Skeletal muscle cell (primary cell): ENCODE data around the gene PWWP2B.
A peak's percentile ranks its signal among the peaks of the same experiment; 100 is the strongest.
"Not testable (repeated sequence)": the region's sequence is repeated elsewhere in the genome, so short reads cannot be mapped to it uniquely, and the experiment has no call there.

Experiments
- DNase-seq: peaks from one replicate; pipeline ENCODE4 v3.0.0-alpha.2; 2010; ENCODE audit warnings: low read depth
- H3K4me3 ChIP-seq: 2 replicates; pipeline ENCODE4 v1.5.1; 2011; ENCODE audit warnings: low read depth, mild to moderate bottlenecking, control low read depth, low read length, moderate library complexity

The PWWP2B gene

GRCh38 chr10:132397036-132397541, at the start of gene PWWP2B:
Gene PWWP2B, plus strand, starts transcription at chr10:132397200. Its CDS starts 27 bp downstream, at chr10:132397227.
- no peak for DNase-seq
- H3K4me3 ChIP-seq, result peak within 1 kb of the TSS; percentile 62

DNA sequence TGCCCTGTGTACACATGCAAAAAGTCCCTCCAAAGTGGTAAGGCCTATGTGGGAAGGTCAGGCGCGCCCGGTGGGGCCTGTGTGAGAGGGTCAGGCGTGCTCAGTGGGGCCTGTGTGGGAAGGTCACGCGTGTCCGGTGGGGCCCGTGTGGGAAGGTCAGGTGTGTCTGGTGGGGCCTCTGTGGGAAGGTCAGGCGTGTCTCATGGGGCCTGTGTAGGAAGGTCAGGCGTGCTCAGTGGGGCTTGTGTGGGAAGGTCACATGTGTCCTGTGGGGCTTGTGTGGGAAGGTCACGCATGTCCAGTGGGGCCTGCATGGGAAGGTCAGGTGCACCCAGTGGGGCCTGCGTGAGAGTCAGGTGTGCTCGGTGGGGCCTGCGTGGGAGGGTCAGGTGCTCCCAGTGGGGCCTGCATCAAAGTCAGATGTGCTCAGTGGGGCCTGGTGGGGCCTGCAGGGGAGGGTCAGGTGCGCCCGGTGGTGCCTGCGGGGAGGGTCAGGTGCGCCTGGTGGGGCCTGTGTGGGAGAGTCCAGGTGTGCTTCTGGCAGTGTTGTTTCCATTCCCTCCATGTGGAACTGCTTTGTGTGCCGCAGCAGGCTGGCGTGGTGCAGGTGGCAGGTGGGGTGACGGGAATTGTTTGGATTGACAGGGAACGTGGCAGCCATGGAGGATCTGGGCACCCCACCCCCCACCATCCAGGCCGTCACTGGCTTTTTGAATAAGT, 49.6 kb upstream of the PWWP2B start:
- DNase-seq, result no peak
- H3K4me3 ChIP-seq, result no peak overlapping the region

DNA sequence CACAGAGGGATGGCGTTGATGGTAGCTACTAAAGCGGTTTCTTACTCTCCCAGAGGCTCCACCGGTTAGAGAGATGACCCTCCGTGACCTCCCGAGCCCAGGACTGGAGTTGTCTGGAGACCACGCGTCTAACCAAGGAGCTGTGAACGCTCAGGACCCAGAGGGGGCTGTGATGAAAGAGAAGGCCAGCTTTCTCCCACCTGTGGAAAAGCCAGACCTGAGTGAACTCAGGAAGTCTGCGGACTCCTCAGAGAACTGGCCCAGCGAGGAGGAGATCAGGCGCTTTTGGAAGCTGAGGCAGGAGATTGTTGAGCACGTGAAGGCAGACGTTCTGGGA, 49.1 kb upstream of the PWWP2B start:
- no peak for DNase-seq
- no peak overlapping the region for H3K4me3 ChIP-seq

GRCh38 chr10:132349766-132350165, 47.2 kb upstream of the PWWP2B start:
- H3K4me3 ChIP-seq, result no peak overlapping the region
- DNase-seq, result no peak

DNA sequence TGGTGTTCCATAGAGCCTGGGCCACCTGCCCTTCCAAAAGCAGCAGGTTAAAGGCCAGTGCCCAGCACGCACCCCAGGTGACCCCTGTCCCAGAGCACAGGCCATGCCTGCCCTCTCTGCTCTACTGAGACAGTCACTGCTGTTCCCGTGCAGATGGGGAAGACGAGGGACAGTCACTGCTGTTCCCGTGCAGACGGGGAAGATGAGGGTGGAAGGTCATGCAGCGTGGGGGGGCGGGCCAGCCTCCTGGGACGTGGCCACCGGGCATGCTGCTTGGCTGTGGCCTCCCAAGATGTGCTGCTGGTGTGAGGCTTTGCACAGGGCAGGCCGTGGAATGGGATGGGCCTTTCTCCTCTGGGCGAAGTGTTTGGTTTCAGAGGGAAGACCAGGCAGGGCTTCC, 46.6 kb upstream of the PWWP2B start:
- no peak overlapping the region for H3K4me3 ChIP-seq
- DNase-seq, result no peak

GRCh38 chr10:132350946-132351345, 46.1 kb upstream of the PWWP2B start:
- no peak for DNase-seq
- H3K4me3 ChIP-seq, result no peak overlapping the region

DNA sequence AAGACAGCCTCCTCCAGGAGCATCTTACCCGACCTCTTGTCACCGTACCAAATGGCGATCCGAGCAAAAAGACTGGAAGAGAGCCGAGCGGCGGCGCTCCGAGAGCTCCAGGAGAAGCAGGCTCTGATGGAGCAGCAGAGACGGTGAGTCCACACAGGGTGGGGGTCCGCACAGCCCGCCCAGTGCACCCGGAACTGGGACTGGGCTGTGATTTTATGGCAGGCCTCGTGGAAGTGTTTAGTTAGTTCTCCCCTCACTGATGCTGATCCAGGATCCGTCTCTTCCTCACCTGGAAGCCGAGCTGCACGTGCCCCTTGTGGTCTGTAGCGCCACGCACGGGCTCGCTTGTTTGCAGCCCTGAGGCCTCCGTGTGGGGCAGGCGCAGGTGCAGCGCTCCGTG, 45.4 kb upstream of the PWWP2B start:
- no peak overlapping the region for H3K4me3 ChIP-seq
- DNase-seq, result no peak

DNA sequence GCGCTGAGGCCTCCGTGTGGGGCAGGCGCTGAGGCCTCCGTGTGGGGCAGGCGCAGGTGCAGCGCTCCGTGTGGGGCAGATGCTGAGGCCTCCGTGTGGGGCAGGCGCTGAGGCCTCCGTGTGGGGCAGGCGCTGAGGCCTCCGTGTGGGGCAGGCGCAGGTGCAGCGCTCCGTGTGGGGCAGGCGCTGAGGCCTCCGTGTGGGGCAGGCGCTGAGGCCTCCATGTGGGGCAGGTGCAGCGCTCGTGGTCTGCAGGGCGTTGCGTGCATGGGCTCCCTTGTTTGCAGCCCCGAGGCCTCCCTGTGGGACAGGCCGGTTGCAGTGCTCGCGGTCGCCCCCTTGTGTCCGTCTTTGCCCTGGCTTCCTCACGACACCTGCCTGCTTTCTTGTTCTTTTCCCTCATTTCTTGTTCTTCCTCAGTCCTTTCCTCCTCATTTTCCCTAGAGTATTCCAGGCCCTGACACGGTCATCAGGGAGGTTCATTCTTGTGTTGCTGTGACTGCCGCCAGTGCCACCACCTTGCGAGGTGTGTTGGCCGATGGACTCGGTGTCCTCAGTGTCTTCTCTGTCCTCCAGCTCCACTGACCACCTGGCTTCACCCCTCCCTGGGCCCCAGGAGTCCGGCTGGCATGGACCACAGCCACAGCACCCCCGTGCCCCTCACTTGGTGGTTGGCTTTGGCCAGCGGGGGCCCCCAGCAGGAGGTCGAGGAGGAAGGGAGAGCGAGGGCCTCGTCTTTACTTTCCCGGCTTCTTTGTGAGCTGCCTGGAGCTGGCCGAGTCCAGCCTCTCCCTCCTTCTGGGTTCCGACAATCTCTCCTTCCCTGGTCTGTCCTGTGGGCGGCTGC, 44.3 kb upstream of the PWWP2B start:
- not testable (repeated sequence) for DNase-seq

GRCh38 chr10:132353456-132354355, 43.3 kb upstream of the PWWP2B start:
- DNase-seq, result no peak
- H3K4me3 ChIP-seq, result no peak overlapping the region

More for the DNA sequence above, 44.3 kb upstream of the PWWP2B start:
- H3K4me3 ChIP-seq, result not testable (repeated sequence)

GRCh38 chr10:132354356-132355094, 42.5 kb upstream of the PWWP2B start:
- DNase-seq, result no peak
- H3K4me3 ChIP-seq, result no peak overlapping the region

GRCh38 chr10:132355297-132355696, 41.7 kb upstream of the PWWP2B start:
- H3K4me3 ChIP-seq, result no peak overlapping the region
- DNase-seq, result no peak

DNA sequence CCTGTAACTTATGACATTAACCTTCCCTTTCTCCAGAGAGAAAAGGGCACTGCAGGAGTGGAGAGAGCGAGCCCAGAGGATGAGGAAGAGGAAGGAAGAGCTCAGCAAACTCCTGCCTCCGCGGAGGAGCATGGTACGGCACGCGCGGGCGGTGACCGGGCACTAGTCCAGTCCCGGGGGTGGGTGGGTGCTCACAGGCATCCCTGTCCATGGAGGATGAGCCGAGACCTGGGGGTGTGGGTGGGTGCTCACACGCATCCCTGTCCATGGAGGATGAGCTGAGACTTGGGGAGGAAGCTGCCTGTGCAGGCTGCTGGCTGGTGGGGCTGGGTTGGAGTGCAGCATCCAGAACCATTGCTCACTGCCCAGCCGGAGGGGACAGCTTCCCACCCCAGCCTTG, 41.2 kb upstream of the PWWP2B start:
- no peak for DNase-seq
- H3K4me3 ChIP-seq, result no peak overlapping the region

GRCh38 chr10:132356621-132357195, 40.3 kb upstream of the PWWP2B start:
- DNase-seq, result no peak
- H3K4me3 ChIP-seq, result no peak overlapping the region

- no peak for DNase-seq
- no peak overlapping the region for H3K4me3 ChIP-seq
Measured at GRCh38 chr10:132357286-132358058, 39.5 kb upstream of the PWWP2B start.

DNA sequence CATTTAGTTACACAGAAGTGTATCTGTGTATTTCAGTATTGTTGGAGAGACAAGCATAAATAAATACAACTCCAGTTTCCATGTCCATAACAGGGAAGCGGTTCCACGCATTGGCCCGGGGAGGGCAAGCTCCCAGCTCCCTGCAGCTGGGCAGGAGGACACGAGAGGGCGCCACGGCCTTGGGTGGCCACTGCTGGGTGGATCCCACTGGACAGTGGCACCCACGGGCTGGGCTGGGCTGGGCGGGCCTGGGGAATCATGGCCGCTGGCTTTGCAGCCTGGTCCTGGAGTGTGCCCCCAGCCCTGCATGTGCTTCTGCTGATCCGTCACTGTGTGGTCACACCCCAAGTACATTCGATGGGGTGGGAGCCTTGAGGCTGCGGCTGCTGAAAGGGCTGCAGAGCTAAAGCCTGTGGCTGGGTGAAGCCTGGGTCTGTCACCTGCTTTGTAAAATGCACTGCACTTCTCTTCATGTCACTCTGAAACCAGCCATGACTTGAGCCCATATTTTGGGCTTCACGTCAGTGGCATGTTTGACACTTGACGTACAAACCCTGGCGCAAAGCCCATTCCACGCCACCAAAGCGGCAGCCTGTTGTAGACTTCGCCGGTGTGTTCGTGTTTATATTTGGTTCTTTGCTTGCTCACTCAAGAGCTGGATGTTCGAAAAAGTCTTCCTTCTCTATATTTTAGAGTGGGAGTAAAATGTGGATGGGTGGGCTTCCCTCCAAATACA, 37.5 kb upstream of the PWWP2B start:
- no peak for DNase-seq
- H3K4me3 ChIP-seq, result no peak overlapping the region

DNA sequence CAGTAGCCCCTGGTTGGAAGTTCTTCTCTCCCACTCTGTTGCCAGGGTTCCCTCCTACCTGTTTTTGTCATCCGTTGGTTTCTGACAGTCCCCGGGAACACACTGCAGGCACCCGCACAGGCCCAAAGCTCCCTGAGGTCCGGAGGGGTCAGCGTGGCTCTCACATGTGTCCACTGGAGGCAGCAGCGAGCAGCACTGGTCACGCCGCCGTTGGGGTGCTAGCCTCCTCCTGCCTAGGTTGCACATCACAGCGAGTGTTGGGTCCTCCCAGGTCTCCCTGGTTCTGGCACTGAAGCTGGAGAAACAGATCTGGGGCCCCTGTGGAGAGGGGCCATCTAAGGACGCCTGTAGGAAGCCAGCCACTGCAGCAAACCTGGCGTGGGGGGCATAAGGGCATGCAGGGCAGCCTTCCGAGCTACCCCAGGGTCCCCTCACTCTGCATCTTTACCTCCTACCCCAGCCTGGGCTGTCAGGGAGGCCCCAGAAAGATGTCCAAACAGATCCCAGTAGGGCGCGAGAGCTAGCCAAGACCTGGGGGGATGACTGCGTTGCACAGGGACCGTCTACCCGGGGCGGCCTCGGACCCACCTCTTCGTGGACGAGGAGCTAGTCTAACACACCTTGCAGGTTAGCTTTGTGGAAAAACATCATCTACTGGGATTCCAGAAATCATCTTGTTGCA, 36.1 kb upstream of the PWWP2B start:
- H3K4me3 ChIP-seq, result no peak overlapping the region
- no peak for DNase-seq

- H3K4me3 ChIP-seq, result no peak overlapping the region
- DNase-seq, result no peak
Measured at GRCh38 chr10:132361581-132362101, 35.4 kb upstream of the PWWP2B start.
